GM18873 (cell line): ENCODE results near the gene NHLH1.

Experiments
- ATAC-seq: cut with Tn5 transposase; IDR thresholded peaks from one replicate; pipeline ENCODE4 v1.9.1; 2021; ENCODE audit warnings: mild to moderate bottlenecking, moderate library complexity, moderate number of reproducible peaks; ENCODE audit not compliant: unreplicated experiment, low FRiP score

NHLH1 gene

DNA sequence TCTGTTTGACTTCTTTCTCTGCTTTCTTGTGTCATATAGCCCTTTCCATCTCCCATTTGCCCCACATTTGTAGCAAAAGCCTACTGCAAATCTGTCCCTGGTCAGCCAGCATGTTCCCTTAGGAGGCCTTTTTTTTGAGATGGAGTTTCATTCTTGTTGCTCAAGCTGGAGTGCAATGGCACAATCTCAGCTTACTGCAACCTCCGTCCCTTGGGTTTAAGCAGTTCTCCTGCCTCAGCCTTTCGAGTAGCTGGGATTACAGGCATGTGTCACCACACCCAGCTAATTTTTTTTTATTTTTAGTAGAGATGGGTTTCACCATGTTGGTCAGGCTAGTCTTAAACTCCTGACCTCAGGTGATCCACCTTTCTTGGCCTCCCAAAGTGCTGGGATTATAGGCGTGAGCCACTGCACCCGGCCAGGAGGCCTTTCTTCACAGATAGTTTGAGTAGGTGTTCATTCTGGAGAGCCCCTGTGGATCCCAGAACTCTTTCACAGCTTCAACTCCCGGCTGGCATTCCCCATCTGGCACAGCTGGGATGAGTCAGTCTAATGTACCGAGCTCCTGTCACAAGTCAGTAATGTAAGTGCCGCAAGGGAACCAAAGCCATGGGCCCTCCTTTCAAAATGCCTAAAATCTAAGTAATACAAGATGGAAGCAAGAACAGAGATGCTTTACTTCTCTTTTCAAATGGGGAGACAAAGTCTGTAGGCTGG is 9.4 kb upstream of the NHLH1 start:
- ATAC-seq: no peak

DNA sequence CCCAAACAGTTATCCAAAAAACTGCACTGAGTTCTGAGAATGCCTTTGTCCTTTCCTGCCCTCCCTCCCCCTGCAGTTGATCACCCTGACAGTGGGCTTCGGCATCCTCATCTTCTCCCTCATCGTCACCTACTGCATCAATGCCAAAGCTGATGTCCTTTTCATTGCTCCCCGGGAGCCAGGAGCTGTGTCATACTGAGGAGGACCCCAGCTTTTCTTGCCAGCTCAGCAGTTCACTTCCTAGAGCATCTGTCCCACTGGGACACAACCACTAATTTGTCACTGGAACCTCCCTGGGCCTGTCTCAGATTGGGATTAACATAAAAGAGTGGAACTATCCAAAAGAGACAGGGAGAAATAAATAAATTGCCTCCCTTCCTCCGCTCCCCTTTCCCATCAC is 8.8 kb upstream of the NHLH1 start:
- ATAC-seq: no peak

- no peak for ATAC-seq
These were observed 7.2 kb upstream of the NHLH1 start for GRCh38 chr1:160359559-160360226.

- no peak for ATAC-seq
These were observed 6.6 kb upstream of the NHLH1 start for GRCh38 chr1:160360227-160360695.

DNA sequence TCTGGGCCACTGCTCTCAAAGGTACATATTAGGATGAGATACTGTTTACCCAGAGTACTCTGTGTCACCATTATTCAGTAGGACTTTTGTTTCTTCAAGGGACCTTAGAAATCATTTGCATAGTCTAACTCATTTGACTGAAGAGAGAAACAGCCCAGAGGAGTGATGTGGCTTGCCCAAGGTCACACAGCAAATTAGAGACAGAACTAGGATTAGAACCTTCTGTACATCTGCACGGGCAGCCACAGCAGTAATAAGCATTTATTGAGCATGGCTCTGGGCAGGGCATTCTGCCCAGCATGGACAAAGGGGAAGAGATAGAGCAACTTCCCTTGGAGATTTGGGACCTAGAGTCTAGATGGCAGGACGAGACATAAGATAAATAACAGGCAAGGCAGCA is 5.7 kb upstream of the NHLH1 start:
- no peak for ATAC-seq

- no peak for ATAC-seq
These were observed 5.1 kb upstream of the NHLH1 start for GRCh38 chr1:160361814-160362167.

DNA sequence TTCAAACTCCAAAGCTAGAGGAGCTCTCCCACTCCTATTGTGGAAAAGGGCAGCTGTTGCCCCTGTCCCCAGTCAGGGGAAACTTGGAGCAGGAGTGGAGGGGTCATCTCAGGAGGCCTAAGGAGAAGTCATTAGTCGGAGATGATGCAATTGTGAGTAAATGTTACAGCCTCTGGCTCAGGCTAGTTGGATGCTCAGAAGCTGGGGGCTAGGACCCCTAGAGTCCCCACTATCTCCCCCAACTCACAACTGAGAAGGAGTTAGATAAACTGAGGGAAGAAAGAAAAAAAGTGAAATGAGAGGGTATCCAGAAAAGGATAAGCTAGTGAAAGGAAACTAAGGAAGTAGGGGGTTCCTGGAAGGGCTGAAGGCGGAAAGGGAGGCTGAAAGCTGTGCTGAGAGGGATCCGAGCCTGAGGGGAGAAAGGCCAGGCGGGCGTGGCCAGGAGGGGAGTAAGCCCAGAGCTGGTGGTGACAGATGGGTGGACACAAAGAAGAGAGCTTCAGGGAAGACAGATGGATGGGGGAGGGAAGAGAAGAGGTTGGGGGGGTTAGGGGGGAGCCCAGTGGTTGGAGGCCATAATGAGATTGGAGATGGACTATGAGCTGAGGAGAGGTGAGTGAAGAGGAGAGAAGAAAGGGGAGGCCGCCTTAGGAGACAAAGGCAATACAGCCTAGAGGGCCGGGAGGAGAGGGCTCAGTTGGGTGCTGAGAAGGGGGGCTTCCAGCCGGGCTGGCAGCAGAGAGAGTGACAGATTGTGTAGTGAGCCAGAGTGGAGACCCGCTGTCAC is 4.5 kb upstream of the NHLH1 start:
- ATAC-seq: no peak

GRCh38 chr1:160363010-160363409 is 3.9 kb upstream of the NHLH1 start:
- ATAC-seq: no peak

DNA sequence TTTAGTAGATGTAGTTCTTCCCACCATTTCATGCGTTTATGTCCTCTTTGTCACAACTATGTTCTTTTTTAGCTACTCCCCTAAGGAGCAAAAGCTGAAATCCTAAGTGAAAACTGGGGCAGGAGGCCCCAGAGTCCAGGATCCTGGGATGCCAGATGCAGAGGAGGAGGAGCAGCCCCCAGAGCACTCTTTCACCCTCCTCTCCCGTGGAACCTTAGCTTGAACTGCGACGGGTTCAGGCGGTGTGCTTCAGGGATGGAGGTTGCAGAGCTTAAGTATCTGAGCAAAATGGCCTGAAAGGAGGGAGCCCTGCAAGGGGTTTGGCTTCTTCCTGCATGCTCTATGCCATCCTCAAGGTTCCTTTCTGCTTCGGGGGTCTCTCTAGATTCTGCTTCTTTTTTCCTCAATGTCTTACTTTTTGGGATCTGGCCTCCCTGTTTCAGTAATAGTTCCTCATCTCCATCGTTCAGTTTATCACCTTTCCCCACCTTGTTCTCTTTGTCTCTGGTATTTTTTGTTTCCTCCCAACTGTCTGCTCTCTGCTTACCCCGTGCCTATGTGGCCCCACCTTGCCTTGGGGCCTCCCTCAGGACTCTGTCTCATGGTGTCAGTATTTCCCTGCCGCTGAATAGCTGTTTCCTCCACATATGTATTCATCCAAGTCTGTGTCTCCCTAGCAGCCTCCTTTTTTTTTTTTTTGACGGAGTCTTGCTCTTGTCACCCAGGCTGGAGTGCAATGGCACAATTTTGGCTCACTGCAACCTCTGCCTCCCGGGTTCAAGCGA is 2.7 kb upstream of the NHLH1 start:
- no peak for ATAC-seq

GRCh38 chr1:160365325-160365724 is 1.5 kb upstream of the NHLH1 start:
- ATAC-seq: no peak

- ATAC-seq: no peak
These were observed 637 bp downstream of the NHLH1 start for GRCh38 chr1:160367516-160367900.

DNA sequence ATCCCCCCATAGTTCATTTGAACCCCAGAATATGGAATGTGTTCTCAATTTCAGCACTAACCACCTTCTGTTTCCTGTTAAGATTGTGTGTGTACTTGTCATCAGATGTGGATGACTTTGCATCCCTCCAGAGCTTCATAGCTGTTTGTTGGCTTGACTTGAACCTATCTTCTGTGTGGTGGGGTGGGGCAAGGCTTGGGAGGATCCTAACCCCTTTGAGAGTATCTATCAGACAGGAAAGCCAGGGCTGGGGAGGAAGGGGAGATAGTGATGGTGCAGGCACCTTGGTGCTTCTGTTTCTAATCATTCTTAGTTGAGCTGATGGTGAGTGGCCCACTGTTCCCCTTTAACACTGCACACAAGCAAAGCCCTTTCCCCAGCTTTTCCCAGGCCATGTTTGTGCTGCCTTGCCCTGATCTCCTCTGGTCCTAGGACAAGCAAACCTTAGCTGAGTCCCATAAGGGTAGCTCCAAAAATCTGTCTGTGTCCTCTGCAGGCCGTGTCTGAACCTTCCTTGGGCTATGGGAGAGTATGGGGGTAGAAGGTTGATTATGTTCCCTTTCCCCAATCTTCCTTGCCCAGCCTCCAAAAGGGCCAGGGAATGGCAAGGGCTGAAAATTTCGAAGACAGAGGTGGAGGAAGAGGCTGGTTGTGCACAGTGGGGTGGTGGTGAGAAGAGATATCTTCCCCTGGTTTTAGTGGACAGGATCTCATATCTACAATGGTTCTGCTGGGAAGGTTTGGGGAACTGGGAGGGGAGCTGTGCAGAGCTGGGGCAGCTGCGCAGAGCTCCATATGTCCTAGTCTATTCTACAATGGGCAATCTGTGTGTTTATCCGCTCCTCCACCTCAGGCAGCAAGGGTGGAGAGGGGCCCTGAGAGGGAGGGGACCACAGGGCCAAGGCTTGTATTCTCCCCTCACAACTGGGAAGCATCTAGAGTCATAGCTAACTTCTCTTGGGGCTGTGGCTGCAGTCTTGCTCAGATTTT is 1.4 kb downstream of the NHLH1 start:
- no peak for ATAC-seq

DNA sequence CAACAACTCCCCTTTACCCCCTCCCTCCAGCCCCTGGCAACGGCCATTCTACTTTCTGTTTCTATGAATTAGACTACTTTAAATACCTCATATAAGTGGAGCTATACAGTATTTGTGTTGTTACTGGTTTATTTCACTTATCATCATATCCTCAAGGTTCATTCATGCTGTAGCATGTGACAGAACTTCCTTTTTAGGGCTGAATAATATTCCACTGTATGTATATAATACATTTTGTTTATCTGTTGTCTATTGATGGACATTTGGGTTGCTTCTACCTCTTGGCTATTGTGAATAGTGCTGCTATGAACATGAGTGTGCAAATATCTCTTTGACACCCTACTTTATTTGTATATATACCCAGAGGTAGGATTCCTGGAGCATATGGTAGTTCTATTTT is 2.2 kb downstream of the NHLH1 start:
- no peak for ATAC-seq

GRCh38 chr1:160370561-160371345 is 3.9 kb downstream of the NHLH1 start:
- ATAC-seq: no peak

- ATAC-seq: no peak
These were observed 4.4 kb downstream of the NHLH1 start for GRCh38 chr1:160371346-160371631.

DNA sequence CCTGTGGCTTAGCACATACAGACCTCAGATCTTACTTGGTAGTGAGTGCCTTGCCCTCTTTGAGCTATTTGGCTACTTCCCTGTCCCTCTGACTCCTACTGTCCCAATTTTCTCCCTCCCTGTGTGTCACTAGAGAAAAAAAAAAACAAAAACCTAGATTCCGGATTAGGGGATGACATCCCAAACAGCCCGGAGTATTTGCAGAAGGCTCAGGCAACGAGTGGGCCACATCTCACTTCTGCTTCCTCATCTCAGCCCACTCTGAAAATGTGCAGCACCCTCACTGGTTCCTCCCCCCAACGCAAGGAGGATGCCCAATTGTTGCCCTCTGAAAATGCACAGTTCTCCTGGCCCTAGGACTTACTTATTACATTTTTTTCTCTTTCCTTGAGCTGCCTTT is 4.9 kb downstream of the NHLH1 start:
- no peak for ATAC-seq

- no peak for ATAC-seq
These were observed 6.8 kb downstream of the NHLH1 start for GRCh38 chr1:160373696-160374095.

- no peak for ATAC-seq
These were observed 7.6 kb downstream of the NHLH1 start for GRCh38 chr1:160374306-160375110.
